C4-2B (cell line): ENCODE measurements around the gene MTPN.

Experiments
- ZFX ChIP-seq: fragments of 450-650 bp; IDR thresholded peaks from 2 replicates; pipeline ENCODE4 v1.6.1; 2017
- TF ChIP-seq, protein P1 (sequence below): fragments of 450-650 bp; conservative IDR thresholded peaks from 2 replicates; pipeline ENCODE4 v1.5.1; 2017; ENCODE audit warnings: mild to moderate bottlenecking

DNA sequence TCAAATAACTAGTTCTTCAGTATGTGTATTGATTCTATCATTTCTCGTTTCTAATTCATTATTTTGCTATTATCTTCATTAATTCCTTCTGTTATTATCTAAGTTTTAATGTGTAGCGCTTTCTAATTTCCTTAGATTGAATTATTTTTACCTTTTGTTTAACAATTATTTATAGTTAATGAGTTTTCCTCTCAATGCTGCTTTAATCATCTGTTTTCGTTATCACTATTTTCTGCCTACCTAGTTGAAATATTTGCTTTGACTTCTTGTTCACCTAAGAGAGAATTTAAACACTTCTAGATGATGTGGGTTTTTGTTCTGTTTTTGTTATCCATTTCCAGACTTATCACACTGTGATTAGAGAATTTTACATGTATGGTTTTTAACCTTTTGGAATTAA is 37.5 kb upstream of the MTPN start:
- TF ChIP-seq, protein P1, sequence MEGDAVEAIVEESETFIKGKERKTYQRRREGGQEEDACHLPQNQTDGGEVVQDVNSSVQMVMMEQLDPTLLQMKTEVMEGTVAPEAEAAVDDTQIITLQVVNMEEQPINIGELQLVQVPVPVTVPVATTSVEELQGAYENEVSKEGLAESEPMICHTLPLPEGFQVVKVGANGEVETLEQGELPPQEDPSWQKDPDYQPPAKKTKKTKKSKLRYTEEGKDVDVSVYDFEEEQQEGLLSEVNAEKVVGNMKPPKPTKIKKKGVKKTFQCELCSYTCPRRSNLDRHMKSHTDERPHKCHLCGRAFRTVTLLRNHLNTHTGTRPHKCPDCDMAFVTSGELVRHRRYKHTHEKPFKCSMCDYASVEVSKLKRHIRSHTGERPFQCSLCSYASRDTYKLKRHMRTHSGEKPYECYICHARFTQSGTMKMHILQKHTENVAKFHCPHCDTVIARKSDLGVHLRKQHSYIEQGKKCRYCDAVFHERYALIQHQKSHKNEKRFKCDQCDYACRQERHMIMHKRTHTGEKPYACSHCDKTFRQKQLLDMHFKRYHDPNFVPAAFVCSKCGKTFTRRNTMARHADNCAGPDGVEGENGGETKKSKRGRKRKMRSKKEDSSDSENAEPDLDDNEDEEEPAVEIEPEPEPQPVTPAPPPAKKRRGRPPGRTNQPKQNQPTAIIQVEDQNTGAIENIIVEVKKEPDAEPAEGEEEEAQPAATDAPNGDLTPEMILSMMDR = no peak
- TF ChIP-seq ZFX = no peak
